Measurements from ENCODE around the gene RFTN1. TPM values are rescaled to one million over a fixed set of nuclear protein-coding genes. Genes with fewer than 3 reads are reported as not detected.

Gene RFTN1
- total RNA-seq, 1 donor from 2014 or later, result 84.1 TPM

DNA sequence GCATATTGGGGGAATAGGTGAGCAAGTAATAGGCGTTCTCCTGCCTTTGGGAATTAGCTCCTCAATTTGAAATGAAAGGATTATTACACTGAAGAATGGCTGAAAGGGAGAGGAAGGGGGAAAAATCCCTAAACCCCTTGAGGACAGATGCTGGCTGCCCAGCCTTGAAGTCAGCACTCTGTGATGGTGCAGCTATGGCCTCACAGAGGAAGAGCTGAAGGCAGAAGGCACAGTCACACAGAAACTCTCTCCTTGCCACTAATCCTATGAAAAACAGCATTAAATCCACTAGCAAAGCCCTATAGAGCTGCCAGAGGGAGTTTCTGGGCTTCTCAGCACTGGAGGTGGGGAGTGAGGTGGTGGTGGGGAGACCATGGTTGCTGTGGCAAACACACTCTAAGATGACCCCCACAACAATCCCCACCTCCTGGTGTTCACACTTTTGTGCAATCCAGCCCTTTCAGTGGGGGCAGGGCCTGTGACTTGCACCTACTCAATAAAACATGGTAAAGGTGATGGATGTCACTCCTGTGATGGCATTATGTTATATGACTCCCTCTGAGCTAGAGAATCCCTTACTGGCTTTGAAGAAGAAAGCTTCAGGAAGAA is 101.2 kb downstream of the RFTN1 start:
- Mint-ChIP-seq H3K36me3 (ENCODE audit: unreplicated experiment) (peaks cover 21% of the 10 kb centered on the region), H3K27ac (ENCODE audit: unreplicated experiment) (no peak overlapping the region), H3K9me3 (ENCODE audit: unreplicated experiment) (no peaks in the 10 kb centered on the region), H3K4me1 (ENCODE audit: unreplicated experiment) (peaks cover 38% of the 10 kb centered on the region), H3K4me3 (ENCODE audit: unreplicated experiment) (no peak overlapping the region), H3K27me3 (ENCODE audit: unreplicated experiment) (no peaks in the 10 kb centered on the region)
- DNase-seq (ENCODE audit: extremely low spot score, unreplicated experiment), result no peak
- TF ChIP-seq, protein P1, sequence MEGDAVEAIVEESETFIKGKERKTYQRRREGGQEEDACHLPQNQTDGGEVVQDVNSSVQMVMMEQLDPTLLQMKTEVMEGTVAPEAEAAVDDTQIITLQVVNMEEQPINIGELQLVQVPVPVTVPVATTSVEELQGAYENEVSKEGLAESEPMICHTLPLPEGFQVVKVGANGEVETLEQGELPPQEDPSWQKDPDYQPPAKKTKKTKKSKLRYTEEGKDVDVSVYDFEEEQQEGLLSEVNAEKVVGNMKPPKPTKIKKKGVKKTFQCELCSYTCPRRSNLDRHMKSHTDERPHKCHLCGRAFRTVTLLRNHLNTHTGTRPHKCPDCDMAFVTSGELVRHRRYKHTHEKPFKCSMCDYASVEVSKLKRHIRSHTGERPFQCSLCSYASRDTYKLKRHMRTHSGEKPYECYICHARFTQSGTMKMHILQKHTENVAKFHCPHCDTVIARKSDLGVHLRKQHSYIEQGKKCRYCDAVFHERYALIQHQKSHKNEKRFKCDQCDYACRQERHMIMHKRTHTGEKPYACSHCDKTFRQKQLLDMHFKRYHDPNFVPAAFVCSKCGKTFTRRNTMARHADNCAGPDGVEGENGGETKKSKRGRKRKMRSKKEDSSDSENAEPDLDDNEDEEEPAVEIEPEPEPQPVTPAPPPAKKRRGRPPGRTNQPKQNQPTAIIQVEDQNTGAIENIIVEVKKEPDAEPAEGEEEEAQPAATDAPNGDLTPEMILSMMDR (IDR thresholded peaks at IDR 0.05), result no peak

GRCh38 chr3:16411441-16411840 is 102.1 kb downstream of the RFTN1 start:
- Mint-ChIP-seq H3K27ac (ENCODE audit: unreplicated experiment) (no peak overlapping the region), H3K36me3 (ENCODE audit: unreplicated experiment) (peaks cover 21% of the 10 kb centered on the region), H3K4me1 (ENCODE audit: unreplicated experiment) (peaks cover 39% of the 10 kb centered on the region), H3K9me3 (ENCODE audit: unreplicated experiment) (no peaks in the 10 kb centered on the region), H3K4me3 (ENCODE audit: unreplicated experiment) (no peak overlapping the region), H3K27me3 (ENCODE audit: unreplicated experiment) (no peaks in the 10 kb centered on the region)
- DNase-seq (ENCODE audit: extremely low spot score, unreplicated experiment), result no peak
- TF ChIP-seq, protein P1 (IDR thresholded peaks at IDR 0.05), result no peak

DNA sequence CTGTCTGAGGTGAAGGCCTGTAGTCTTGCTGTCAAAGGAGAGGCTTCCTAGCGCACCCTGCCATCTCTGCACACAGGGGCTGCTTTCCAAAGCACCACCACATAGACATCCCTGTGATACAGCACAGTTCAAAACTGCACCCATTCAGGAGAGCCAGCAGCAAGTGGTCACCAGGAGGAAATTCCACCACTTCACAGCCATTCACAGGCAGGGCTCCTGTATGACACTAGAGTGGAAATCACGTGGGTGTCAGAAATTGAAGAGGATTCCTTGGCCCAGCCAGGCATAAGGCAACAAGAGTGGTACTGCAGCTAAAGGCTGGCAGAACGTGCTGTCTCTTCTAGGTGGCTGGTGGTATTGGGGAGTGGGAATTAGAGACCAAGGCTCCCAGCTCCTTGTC is 102.8 kb downstream of the RFTN1 start:
- TF ChIP-seq, protein P1 (IDR thresholded peaks at IDR 0.05), result no peak
- peaks cover 33% of the 10 kb centered on the region for H3K4me1 Mint-ChIP-seq (ENCODE audit: unreplicated experiment)
- no peaks in the 10 kb centered on the region for H3K9me3 Mint-ChIP-seq (ENCODE audit: unreplicated experiment)
- no peak overlapping the region for H3K4me3 Mint-ChIP-seq (ENCODE audit: unreplicated experiment)
- H3K27ac Mint-ChIP-seq (ENCODE audit: unreplicated experiment), result no peak overlapping the region
- H3K27me3 Mint-ChIP-seq (ENCODE audit: unreplicated experiment), result no peaks in the 10 kb centered on the region
- no peak for DNase-seq (ENCODE audit: extremely low spot score, unreplicated experiment)
- H3K36me3 Mint-ChIP-seq (ENCODE audit: unreplicated experiment), result peaks cover 22% of the 10 kb centered on the region

GRCh38 chr3:16409032-16409431 is 104.5 kb downstream of the RFTN1 start:
- Mint-ChIP-seq H3K36me3 (ENCODE audit: unreplicated experiment) (peaks cover 26% of the 10 kb centered on the region), H3K4me3 (ENCODE audit: unreplicated experiment) (no peak overlapping the region), H3K27me3 (ENCODE audit: unreplicated experiment) (no peaks in the 10 kb centered on the region), H3K9me3 (ENCODE audit: unreplicated experiment) (peaks cover 4% of the 10 kb centered on the region), H3K27ac (ENCODE audit: unreplicated experiment) (no peak overlapping the region), H3K4me1 (ENCODE audit: unreplicated experiment) (peaks cover 26% of the 10 kb centered on the region)
- no peak for DNase-seq (ENCODE audit: extremely low spot score, unreplicated experiment)
- TF ChIP-seq, protein P1 (IDR thresholded peaks at IDR 0.05), result no peak

- H3K36me3 Mint-ChIP-seq (ENCODE audit: unreplicated experiment), result peaks cover 20% of the 10 kb centered on the region
- TF ChIP-seq, protein P1 (IDR thresholded peaks at IDR 0.05), result no peak
- H3K4me1 Mint-ChIP-seq (ENCODE audit: unreplicated experiment), result peaks cover 31% of the 10 kb centered on the region
- H3K27ac Mint-ChIP-seq (ENCODE audit: unreplicated experiment), result peak overlapping the region; percentile 86
- peaks cover 4% of the 10 kb centered on the region for H3K9me3 Mint-ChIP-seq (ENCODE audit: unreplicated experiment)
- H3K4me3 Mint-ChIP-seq (ENCODE audit: unreplicated experiment), result no peak overlapping the region
- DNase-seq (ENCODE audit: extremely low spot score, unreplicated experiment), result no peak
- no peaks in the 10 kb centered on the region for H3K27me3 Mint-ChIP-seq (ENCODE audit: unreplicated experiment)
These were observed 106.1 kb downstream of the RFTN1 start for GRCh38 chr3:16407366-16407765.

All from osteocyte (in vitro differentiated cells).